Measurements from ENCODE around the gene MSN.

DNA sequence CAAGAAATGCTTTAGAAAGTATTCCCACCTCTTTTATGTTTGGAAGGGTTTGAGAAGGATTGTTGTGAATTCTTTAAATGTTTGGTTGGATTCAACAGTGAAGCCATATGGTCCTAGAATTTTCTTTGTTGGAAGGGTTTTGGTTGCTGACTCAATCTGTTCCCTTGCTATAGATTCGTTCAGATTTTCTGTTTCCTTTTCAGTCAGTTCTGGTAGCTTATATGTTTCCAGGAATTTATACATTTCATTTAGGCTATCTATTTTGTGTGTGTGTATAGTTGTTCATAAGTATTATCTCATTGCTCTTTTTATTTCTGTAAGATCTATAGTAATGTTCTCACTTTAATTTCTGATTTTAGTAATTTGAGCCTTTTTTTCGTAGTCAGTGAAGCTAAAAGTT, 114.4 kb downstream of the MSN start:
- TF ChIP-seq ZNF180 (CRISPR knock-in tag; IDR thresholded peaks at IDR 0.05; ENCODE audit: borderline replicate concordance, low read depth) (no peak), ARNTL (CRISPR knock-in tag; IDR thresholded peaks at IDR 0.05) (no peak), GTF2F1 (IDR thresholded peaks at IDR 0.05; ENCODE audit: low read length) (no peak)
- TF ChIP-seq, protein P1, sequence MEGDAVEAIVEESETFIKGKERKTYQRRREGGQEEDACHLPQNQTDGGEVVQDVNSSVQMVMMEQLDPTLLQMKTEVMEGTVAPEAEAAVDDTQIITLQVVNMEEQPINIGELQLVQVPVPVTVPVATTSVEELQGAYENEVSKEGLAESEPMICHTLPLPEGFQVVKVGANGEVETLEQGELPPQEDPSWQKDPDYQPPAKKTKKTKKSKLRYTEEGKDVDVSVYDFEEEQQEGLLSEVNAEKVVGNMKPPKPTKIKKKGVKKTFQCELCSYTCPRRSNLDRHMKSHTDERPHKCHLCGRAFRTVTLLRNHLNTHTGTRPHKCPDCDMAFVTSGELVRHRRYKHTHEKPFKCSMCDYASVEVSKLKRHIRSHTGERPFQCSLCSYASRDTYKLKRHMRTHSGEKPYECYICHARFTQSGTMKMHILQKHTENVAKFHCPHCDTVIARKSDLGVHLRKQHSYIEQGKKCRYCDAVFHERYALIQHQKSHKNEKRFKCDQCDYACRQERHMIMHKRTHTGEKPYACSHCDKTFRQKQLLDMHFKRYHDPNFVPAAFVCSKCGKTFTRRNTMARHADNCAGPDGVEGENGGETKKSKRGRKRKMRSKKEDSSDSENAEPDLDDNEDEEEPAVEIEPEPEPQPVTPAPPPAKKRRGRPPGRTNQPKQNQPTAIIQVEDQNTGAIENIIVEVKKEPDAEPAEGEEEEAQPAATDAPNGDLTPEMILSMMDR (CRISPR knock-in tag; IDR thresholded peaks at IDR 0.05), result no peak

Measured in HepG2 (cell line).